ENCODE results near the gene FBXO28. TPM values are rescaled to one million over a fixed set of nuclear protein-coding genes. Genes with fewer than 3 reads are reported as not detected.

Gene FBXO28
- total and polyA plus RNA-seq, 7 donors: 10.2 to 32.7 (median 21.9) TPM

GRCh38 chr1:224096773-224097172 lies 17.1 kb upstream of the FBXO28 start:
- Histone ChIP-seq H3K36me3 (no peaks in the 10 kb centered on the region), H3K4me1 (no peaks in the 10 kb centered on the region), H3K4me3 (no peak overlapping the region), H3K27ac (no peak overlapping the region), H3K9me3 (no peaks in the 10 kb centered on the region), H3K27me3 (no peaks in the 10 kb centered on the region)
- intact Hi-C loops (cut with DNase I): no loop called here
- no peak for TF ChIP-seq POLR2AphosphoS5 (IDR thresholded peaks at IDR 0.05)
- TF ChIP-seq POLR2A (IDR thresholded peaks at IDR 0.05): no peak
- DNase-seq: no peak
- 95% methylated on average over 1 of the region's 1 CpG for WGBS, 2 donors

- no peak for TF ChIP-seq POLR2A (IDR thresholded peaks at IDR 0.05)
- TF ChIP-seq EP300 (IDR thresholded peaks at IDR 0.05): no peak
- H3K36me3 ChIP-seq: no peaks in the 10 kb centered on the region
- H3K27me3 ChIP-seq: no peaks in the 10 kb centered on the region
- 89 to 94% methylated on average over 4 of the region's 4 CpGs for WGBS, 2 donors
- no peak overlapping the region for H3K27ac ChIP-seq
- no peak overlapping the region for H3K4me3 ChIP-seq
- no peaks in the 10 kb centered on the region for H3K9me3 ChIP-seq
- intact Hi-C loops (cut with DNase I): no loop called here
- no peaks in the 10 kb centered on the region for H3K4me1 ChIP-seq
- no peak for DNase-seq
Observed at GRCh38 chr1:224098007-224098406, 15.9 kb upstream of the FBXO28 start.

GRCh38 chr1:224106568-224107281 lies 7.2 kb upstream of the FBXO28 start:
- intact Hi-C loops (cut with DNase I): no loop called here
- Histone ChIP-seq H3K27ac (no peak overlapping the region), H3K4me3 (no peak overlapping the region), H3K9me3 (no peaks in the 10 kb centered on the region), H3K4me1 (no peaks in the 10 kb centered on the region), H3K36me3 (no peaks in the 10 kb centered on the region), H3K27me3 (peaks cover 0 to 9% (median 0%) of the 10 kb centered on the region in 3 donors)
- DNase-seq: no peak
- WGBS, 2 donors: 9 to 33% methylated on average over 5 of the region's 5 CpGs
- TF ChIP-seq EP300 (IDR thresholded peaks at IDR 0.05): no peak

- Histone ChIP-seq H3K36me3 (no peaks in the 10 kb centered on the region), H3K4me1 (no peaks in the 10 kb centered on the region), H3K27ac (no peak overlapping the region), H3K4me3 (no peak overlapping the region), H3K27me3 (peaks cover 0 to 9% (median 0%) of the 10 kb centered on the region in 3 donors), H3K9me3 (no peaks in the 10 kb centered on the region)
- TF ChIP-seq CTCF (IDR thresholded peaks at IDR 0.05) (no peak), POLR2A (IDR thresholded peaks at IDR 0.05) (no peak), POLR2AphosphoS5 (IDR thresholded peaks at IDR 0.05) (no peak), EP300 (IDR thresholded peaks at IDR 0.05) (no peak)
- no peak for DNase-seq
- intact Hi-C loops (cut with DNase I): no loop called here
Observed at GRCh38 chr1:224107282-224107625, 6.7 kb upstream of the FBXO28 start.

- no peak overlapping the region for H3K27ac ChIP-seq
- no peak for TF ChIP-seq POLR2AphosphoS5 (IDR thresholded peaks at IDR 0.05)
- no peak for TF ChIP-seq CTCF (IDR thresholded peaks at IDR 0.05)
- TF ChIP-seq EP300 (IDR thresholded peaks at IDR 0.05): no peak
- no peak for TF ChIP-seq POLR2A (IDR thresholded peaks at IDR 0.05)
- H3K9me3 ChIP-seq: no peaks in the 10 kb centered on the region
- peaks cover 0 to 9% (median 0%) of the 10 kb centered on the region in 3 donors for H3K27me3 ChIP-seq
- no peaks in the 10 kb centered on the region for H3K36me3 ChIP-seq
- peaks cover 0 to 5% (median 4%) of the 10 kb centered on the region in 4 donors for H3K4me1 ChIP-seq
- intact Hi-C loops (cut with DNase I): no loop called here
- DNase-seq: no peak
- H3K4me3 ChIP-seq: no peak overlapping the region
Observed at GRCh38 chr1:224108991-224109390, 4.9 kb upstream of the FBXO28 start.

GRCh38 chr1:224109981-224110380 lies 3.9 kb upstream of the FBXO28 start:
- intact Hi-C loops (cut with DNase I): loop anchor here (5.0 kb wide), 1 partner anchor 72 kb away; the partner anchor contains the start of gene DEGS1
- no peak overlapping the region for H3K4me3 ChIP-seq

More at GRCh38 chr1:224109981-224110380, 3.9 kb upstream of the FBXO28 start:
- 96 to 100% methylated on average over 1 of the region's 1 CpG for WGBS, 2 donors
- peaks cover 0 to 10% (median 8%) of the 10 kb centered on the region in 4 donors for H3K4me1 ChIP-seq
- H3K27ac ChIP-seq: no peak overlapping the region
- H3K36me3 ChIP-seq: no peaks in the 10 kb centered on the region
- no peak for TF ChIP-seq CTCF (IDR thresholded peaks at IDR 0.05)
- no peak for TF ChIP-seq POLR2A (IDR thresholded peaks at IDR 0.05)
- TF ChIP-seq POLR2AphosphoS5 (IDR thresholded peaks at IDR 0.05): no peak
- no peak for TF ChIP-seq EP300 (IDR thresholded peaks at IDR 0.05)
- no peaks in the 10 kb centered on the region for H3K9me3 ChIP-seq
- no peak for DNase-seq
- peaks cover 0 to 9% (median 0%) of the 10 kb centered on the region in 3 donors for H3K27me3 ChIP-seq

All from sigmoid colon (tissue), 7 donors.